ENCODE measurements around the gene TACSTD2. TPM values are rescaled to one million over a fixed set of nuclear protein-coding genes. Genes with fewer than 3 reads are reported as not detected.

Gene TACSTD2
- total RNA-seq, 1 experiment from 2014 or later: 31.9 TPM

DNA sequence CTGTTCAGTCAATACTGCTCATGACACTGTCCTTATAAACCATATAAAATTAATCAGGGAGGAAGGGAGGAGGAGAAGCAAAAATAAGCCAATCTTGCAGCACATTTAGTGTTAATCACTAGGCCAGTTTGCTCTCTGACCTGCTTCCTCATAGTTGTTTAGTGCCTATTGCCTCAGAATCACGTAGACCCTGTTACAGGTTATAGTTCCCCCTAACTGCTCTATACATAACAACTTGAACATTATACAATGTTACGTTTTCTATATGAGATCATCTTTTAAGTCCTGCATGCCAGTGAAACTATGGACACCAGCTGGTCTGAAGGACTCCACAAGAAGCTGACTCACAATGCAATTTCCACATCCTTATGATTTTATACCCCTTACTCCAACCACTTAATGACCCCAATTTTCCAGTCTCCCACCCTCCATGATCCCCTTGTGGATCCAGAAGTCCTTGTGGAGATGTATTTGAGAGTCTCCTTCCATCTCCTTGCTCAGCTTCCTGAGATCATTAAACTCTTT, 34.9 kb upstream of the TACSTD2 start:
- Mint-ChIP-seq H3K4me3 (ENCODE audit: unreplicated experiment) (no peak overlapping the region), H3K9me3 (ENCODE audit: unreplicated experiment) (peaks cover 28% of the 10 kb centered on the region), H3K27ac (ENCODE audit: unreplicated experiment) (no peak overlapping the region), H3K36me3 (ENCODE audit: insufficient read depth, unreplicated experiment) (no peaks in the 10 kb centered on the region), H3K27me3 (ENCODE audit: insufficient read depth, unreplicated experiment) (no peaks in the 10 kb centered on the region), H3K4me1 (ENCODE audit: low read depth, unreplicated experiment) (peaks cover 19% of the 10 kb centered on the region)
- BruUV-seq (replicated peaks): no TSS peak
- H3K4me3 ChIP-seq (ENCODE audit: low read depth, low read length): no peak overlapping the region
- ChIA-PET POLR2A (no interaction called here), CTCF (no interaction called here)
- no peaks in the 10 kb centered on the region for H3K36me3 ChIP-seq (ENCODE audit: control insufficient read depth, insufficient read depth, low read length)
- no peaks in the 10 kb centered on the region for H3K27me3 ChIP-seq (replicated peaks; ENCODE audit: control insufficient read depth, insufficient read depth, low read length)
- no peaks in the 10 kb centered on the region for H3K9me3 ChIP-seq
- intact Hi-C loops (cut with micrococcal nuclease; ENCODE audit: unreplicated experiment): no loop called here
- peaks cover 8% of the 10 kb centered on the region; the same call in 1 of the 2 replicates for H3K4me1 ChIP-seq
- no peak for DNase-seq
- TF ChIP-seq, protein P1, sequence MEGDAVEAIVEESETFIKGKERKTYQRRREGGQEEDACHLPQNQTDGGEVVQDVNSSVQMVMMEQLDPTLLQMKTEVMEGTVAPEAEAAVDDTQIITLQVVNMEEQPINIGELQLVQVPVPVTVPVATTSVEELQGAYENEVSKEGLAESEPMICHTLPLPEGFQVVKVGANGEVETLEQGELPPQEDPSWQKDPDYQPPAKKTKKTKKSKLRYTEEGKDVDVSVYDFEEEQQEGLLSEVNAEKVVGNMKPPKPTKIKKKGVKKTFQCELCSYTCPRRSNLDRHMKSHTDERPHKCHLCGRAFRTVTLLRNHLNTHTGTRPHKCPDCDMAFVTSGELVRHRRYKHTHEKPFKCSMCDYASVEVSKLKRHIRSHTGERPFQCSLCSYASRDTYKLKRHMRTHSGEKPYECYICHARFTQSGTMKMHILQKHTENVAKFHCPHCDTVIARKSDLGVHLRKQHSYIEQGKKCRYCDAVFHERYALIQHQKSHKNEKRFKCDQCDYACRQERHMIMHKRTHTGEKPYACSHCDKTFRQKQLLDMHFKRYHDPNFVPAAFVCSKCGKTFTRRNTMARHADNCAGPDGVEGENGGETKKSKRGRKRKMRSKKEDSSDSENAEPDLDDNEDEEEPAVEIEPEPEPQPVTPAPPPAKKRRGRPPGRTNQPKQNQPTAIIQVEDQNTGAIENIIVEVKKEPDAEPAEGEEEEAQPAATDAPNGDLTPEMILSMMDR (IDR thresholded peaks at IDR 0.05; ENCODE audit: insufficient read depth in 1 of 2, low read depth in 1 of 2, low read length in 1 of 2, severe bottlenecking in 1 of 2, unreplicated experiment in 1 of 2): no peak

DNA sequence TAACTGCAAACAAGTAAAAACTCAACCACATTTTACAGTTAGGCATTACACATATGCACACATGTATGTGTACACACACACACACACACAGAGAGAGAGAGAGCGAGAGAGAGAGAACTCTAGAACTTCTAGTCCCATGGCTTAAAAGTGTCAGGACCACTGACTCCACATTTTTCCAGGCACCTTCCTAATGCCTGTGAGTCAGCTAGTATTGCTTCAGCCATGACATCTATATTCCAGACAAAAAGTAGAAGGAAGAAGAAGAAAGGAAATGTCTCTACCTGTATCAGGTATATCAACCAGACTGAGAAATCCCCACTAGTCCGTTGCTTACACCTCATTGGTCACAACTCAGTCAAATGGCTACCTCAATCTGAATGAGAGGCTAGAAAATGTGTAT, 31.9 kb upstream of the TACSTD2 start:
- Mint-ChIP-seq H3K36me3 (ENCODE audit: insufficient read depth, unreplicated experiment) (no peaks in the 10 kb centered on the region), H3K27me3 (ENCODE audit: insufficient read depth, unreplicated experiment) (no peaks in the 10 kb centered on the region), H3K4me1 (ENCODE audit: low read depth, unreplicated experiment) (peaks cover 9% of the 10 kb centered on the region), H3K27ac (ENCODE audit: unreplicated experiment) (no peak overlapping the region), H3K4me3 (ENCODE audit: unreplicated experiment) (no peak overlapping the region), H3K9me3 (ENCODE audit: unreplicated experiment) (peaks cover 10% of the 10 kb centered on the region)
- Histone ChIP-seq H3K4me3 (ENCODE audit: low read depth, low read length) (no peak overlapping the region), H3K36me3 (ENCODE audit: control insufficient read depth, insufficient read depth, low read length) (no peaks in the 10 kb centered on the region), H3K9me3 (no peaks in the 10 kb centered on the region), H3K27me3 (replicated peaks; ENCODE audit: control insufficient read depth, insufficient read depth, low read length) (no peaks in the 10 kb centered on the region), H3K4me1 (peaks cover 8% of the 10 kb centered on the region; the same call in 1 of the 2 replicates)
- TF ChIP-seq, protein P1 (IDR thresholded peaks at IDR 0.05; ENCODE audit: insufficient read depth in 1 of 2, low read depth in 1 of 2, low read length in 1 of 2, severe bottlenecking in 1 of 2, unreplicated experiment in 1 of 2): no peak
- intact Hi-C loops (cut with micrococcal nuclease; ENCODE audit: unreplicated experiment): no loop called here
- ChIA-PET CTCF (no interaction called here), POLR2A (no interaction called here)
- no peak for DNase-seq
- BruUV-seq (replicated peaks): no TSS peak

GRCh38 chr1:58608297-58608696, 31.2 kb upstream of the TACSTD2 start:
- Mint-ChIP-seq H3K27me3 (ENCODE audit: insufficient read depth, unreplicated experiment) (no peaks in the 10 kb centered on the region), H3K4me3 (ENCODE audit: unreplicated experiment) (no peak overlapping the region), H3K4me1 (ENCODE audit: low read depth, unreplicated experiment) (peaks cover 9% of the 10 kb centered on the region), H3K9me3 (ENCODE audit: unreplicated experiment) (peaks cover 10% of the 10 kb centered on the region), H3K27ac (ENCODE audit: unreplicated experiment) (no peak overlapping the region), H3K36me3 (ENCODE audit: insufficient read depth, unreplicated experiment) (no peaks in the 10 kb centered on the region)
- intact Hi-C loops (cut with micrococcal nuclease; ENCODE audit: unreplicated experiment): no loop called here
- TF ChIP-seq, protein P1 (IDR thresholded peaks at IDR 0.05; ENCODE audit: insufficient read depth in 1 of 2, low read depth in 1 of 2, low read length in 1 of 2, severe bottlenecking in 1 of 2, unreplicated experiment in 1 of 2): no peak
- ChIA-PET CTCF (no interaction called here), POLR2A (no interaction called here)
- Histone ChIP-seq H3K36me3 (ENCODE audit: control insufficient read depth, insufficient read depth, low read length) (no peaks in the 10 kb centered on the region), H3K4me1 (peaks cover 8% of the 10 kb centered on the region; the same call in 1 of the 2 replicates), H3K4me3 (ENCODE audit: low read depth, low read length) (no peak overlapping the region), H3K9me3 (no peaks in the 10 kb centered on the region), H3K27me3 (replicated peaks; ENCODE audit: control insufficient read depth, insufficient read depth, low read length) (no peaks in the 10 kb centered on the region)
- no peak for DNase-seq
- BruUV-seq (replicated peaks): no TSS peak

Data from Caco-2 (cell line).